ELF-1 (cell line): Measurements from ENCODE around the gene BZW2.

Experiments
- DNase-seq: peaks from one replicate; pipeline ENCODE4 v3.0.0-alpha.2; 2016; ENCODE audit warnings: low read depth, low spot score

The BZW2 gene

GRCh38 chr7:16715928-16716327 lies 69.9 kb downstream of the BZW2 start:
- no peak for DNase-seq

- DNase-seq = no peak
Measured at GRCh38 chr7:16718111-16718656, 72.2 kb downstream of the BZW2 start.

GRCh38 chr7:16719699-16720098 lies 73.7 kb downstream of the BZW2 start:
- no peak for DNase-seq

- DNase-seq = no peak
Measured at GRCh38 chr7:16721541-16721940, 75.6 kb downstream of the BZW2 start.

GRCh38 chr7:16724344-16724743 lies 78.4 kb downstream of the BZW2 start:
- no peak for DNase-seq

- DNase-seq = no peak
Measured at GRCh38 chr7:16726189-16726588, 80.2 kb downstream of the BZW2 start.

- DNase-seq = no peak
Measured at GRCh38 chr7:16727736-16728135, 81.8 kb downstream of the BZW2 start.

- DNase-seq = no peak
Measured at GRCh38 chr7:16728811-16729210, 82.8 kb downstream of the BZW2 start.

GRCh38 chr7:16729541-16729940 lies 83.6 kb downstream of the BZW2 start:
- DNase-seq = no peak

- DNase-seq = no peak
Measured at GRCh38 chr7:16730937-16731336, 85.0 kb downstream of the BZW2 start.

GRCh38 chr7:16732828-16733227 lies 86.8 kb downstream of the BZW2 start:
- DNase-seq = no peak

- DNase-seq = no peak
Measured at GRCh38 chr7:16734148-16734726, 88.3 kb downstream of the BZW2 start.

GRCh38 chr7:16735020-16735419 lies 89.0 kb downstream of the BZW2 start:
- DNase-seq = no peak

GRCh38 chr7:16738011-16738688 lies 92.2 kb downstream of the BZW2 start:
- DNase-seq = no peak

GRCh38 chr7:16739863-16740622 lies 94.1 kb downstream of the BZW2 start:
- DNase-seq = peak; percentile 40

GRCh38 chr7:16740623-16740953 lies 94.6 kb downstream of the BZW2 start:
- DNase-seq = no peak

- no peak for DNase-seq
Measured at GRCh38 chr7:16740996-16741395, 95.0 kb downstream of the BZW2 start.

GRCh38 chr7:16741676-16742075 lies 95.7 kb downstream of the BZW2 start:
- no peak for DNase-seq

GRCh38 chr7:16742547-16742946 lies 96.6 kb downstream of the BZW2 start:
- DNase-seq = no peak

GRCh38 chr7:16743236-16743635 lies 97.3 kb downstream of the BZW2 start:
- no peak for DNase-seq

- DNase-seq = no peak
Measured at GRCh38 chr7:16744518-16745250, 98.7 kb downstream of the BZW2 start.

GRCh38 chr7:16745645-16746044 lies 99.7 kb downstream of the BZW2 start:
- DNase-seq = no peak
